GM21423 (cell line): ENCODE results near the gene MEPCE.
"Not testable (repeated sequence)": the region's sequence is repeated elsewhere in the genome, so short reads cannot be mapped to it uniquely, and the experiment has no call there.

Experiments used
- ATAC-seq: cut with Tn5 transposase; IDR thresholded peaks from one replicate; pipeline ENCODE4 v1.9.1; 2021; ENCODE audit warnings: mild to moderate bottlenecking, moderate library complexity; ENCODE audit not compliant: unreplicated experiment

MEPCE gene

GRCh38 chr7:100433276-100433591 lies 3.6 kb downstream of the MEPCE start:
- ATAC-seq, result no peak

- no peak for ATAC-seq
Measured at GRCh38 chr7:100433592-100434296, 4.1 kb downstream of the MEPCE start.

GRCh38 chr7:100434297-100435144 lies 4.9 kb downstream of the MEPCE start:
- no peak for ATAC-seq

- ATAC-seq, result peak; percentile 23
Measured at GRCh38 chr7:100435401-100436304, 6.0 kb downstream of the MEPCE start.

GRCh38 chr7:100437150-100438100 lies 7.8 kb downstream of the MEPCE start:
- ATAC-seq, result no peak

GRCh38 chr7:100438172-100438571 lies 8.5 kb downstream of the MEPCE start:
- ATAC-seq, result no peak

- ATAC-seq, result not testable (repeated sequence)
Measured at GRCh38 chr7:100438731-100439130, 9.1 kb downstream of the MEPCE start.

- not testable (repeated sequence) for ATAC-seq
Measured at GRCh38 chr7:100439244-100439643, 9.6 kb downstream of the MEPCE start.

- no peak for ATAC-seq
Measured at GRCh38 chr7:100441641-100442535, 12.3 kb downstream of the MEPCE start.

GRCh38 chr7:100443096-100443840 lies 13.6 kb downstream of the MEPCE start:
- ATAC-seq, result no peak

GRCh38 chr7:100444311-100445278 lies 15.0 kb downstream of the MEPCE start:
- no peak for ATAC-seq

GRCh38 chr7:100446040-100446439 lies 16.4 kb downstream of the MEPCE start:
- no peak for ATAC-seq

GRCh38 chr7:100447363-100447762 lies 17.7 kb downstream of the MEPCE start:
- ATAC-seq, result not testable (repeated sequence)

GRCh38 chr7:100449190-100449795 lies 19.7 kb downstream of the MEPCE start:
- no peak for ATAC-seq

GRCh38 chr7:100452513-100452912 lies 22.9 kb downstream of the MEPCE start:
- ATAC-seq, result no peak

GRCh38 chr7:100453854-100454253 lies 24.2 kb downstream of the MEPCE start:
- ATAC-seq, result not testable (repeated sequence)

GRCh38 chr7:100455206-100455605 lies 25.6 kb downstream of the MEPCE start:
- no peak for ATAC-seq
